Osteoblast (primary cell): ENCODE data around the gene MSX1. TPM values are rescaled to one million over a fixed set of nuclear protein-coding genes. Genes with fewer than 3 reads are reported as not detected.

Experiments
- DNase-seq: peaks from one replicate; pipeline ENCODE4 v3.0.0; 2011; ENCODE audit warnings: low spot score, mixed read lengths; ENCODE audit not compliant: insufficient read length; ENCODE audit errors: missing footprints
- H2AFZ ChIP-seq: 2 replicates; pipeline ENCODE4 v1.6.0; 2011; ENCODE audit warnings: mild to moderate bottlenecking, low read length
- H3K27ac ChIP-seq: 2 replicates; pipeline ENCODE4 v1.5.1; 2011; ENCODE audit warnings: mild to moderate bottlenecking, low read depth, low read length, moderate library complexity
- H3K27me3 ChIP-seq: 2 replicates; pipeline ENCODE4 v1.6.0; 2012; ENCODE audit warnings: mild to moderate bottlenecking, control low read depth, inconsistent platforms, low read length, moderate library complexity; ENCODE audit not compliant: insufficient read depth
- H3K36me3 ChIP-seq: 2 replicates; pipeline ENCODE4 v1.5.1; 2011; ENCODE audit warnings: mild to moderate bottlenecking, low read length, control low read depth, moderate library complexity; ENCODE audit not compliant: insufficient read depth
- H3K4me1 ChIP-seq: 2 replicates; pipeline ENCODE4 v1.5.1; 2011; ENCODE audit warnings: mild to moderate bottlenecking, low read length, control low read depth, moderate library complexity; ENCODE audit not compliant: insufficient read depth
- H3K4me2 ChIP-seq: 2 replicates; pipeline ENCODE4 v1.6.0; 2011; ENCODE audit warnings: mild to moderate bottlenecking, low read length; ENCODE audit not compliant: insufficient read depth
- H3K4me3 ChIP-seq: fragments of 200-600 bp; sonication (generic); 3 replicates; pipeline ENCODE4 v1.5.1; 2012; ENCODE audit warnings: mild to moderate bottlenecking, low read length, inconsistent platforms; ENCODE audit not compliant: insufficient read depth
- H3K79me2 ChIP-seq: 2 replicates; pipeline ENCODE4 v1.6.0; 2012; ENCODE audit warnings: mild to moderate bottlenecking, low read length, control low read depth, inconsistent platforms; ENCODE audit not compliant: insufficient read depth
- H3K9me3 ChIP-seq: 2 replicates; pipeline ENCODE4 v1.5.1; 2011; ENCODE audit warnings: low read depth, low read length, control low read depth
- H4K20me1 ChIP-seq: 2 replicates; pipeline ENCODE4 v1.6.0; 2012; ENCODE audit warnings: mild to moderate bottlenecking, low read length, control low read depth; ENCODE audit not compliant: insufficient read depth
- total RNA-seq: library from RNA; depleted of rRNA; stranded (reverse); fragments of >200 nt; gene quantifications from 2 replicates; pipeline ENCODE4 v1.2.3, GENCODE V29; 2012
- TF ChIP-seq, protein P1 (sequence below): IDR thresholded peaks from 2 replicates; pipeline ENCODE4 v1.5.1; 2011; ENCODE audit warnings: mild to moderate bottlenecking, low read depth, low read length, moderate library complexity; ENCODE audit errors: extremely low read depth

MSX1 gene
- total RNA-seq, 1 donor = 2.9 TPM

DNA sequence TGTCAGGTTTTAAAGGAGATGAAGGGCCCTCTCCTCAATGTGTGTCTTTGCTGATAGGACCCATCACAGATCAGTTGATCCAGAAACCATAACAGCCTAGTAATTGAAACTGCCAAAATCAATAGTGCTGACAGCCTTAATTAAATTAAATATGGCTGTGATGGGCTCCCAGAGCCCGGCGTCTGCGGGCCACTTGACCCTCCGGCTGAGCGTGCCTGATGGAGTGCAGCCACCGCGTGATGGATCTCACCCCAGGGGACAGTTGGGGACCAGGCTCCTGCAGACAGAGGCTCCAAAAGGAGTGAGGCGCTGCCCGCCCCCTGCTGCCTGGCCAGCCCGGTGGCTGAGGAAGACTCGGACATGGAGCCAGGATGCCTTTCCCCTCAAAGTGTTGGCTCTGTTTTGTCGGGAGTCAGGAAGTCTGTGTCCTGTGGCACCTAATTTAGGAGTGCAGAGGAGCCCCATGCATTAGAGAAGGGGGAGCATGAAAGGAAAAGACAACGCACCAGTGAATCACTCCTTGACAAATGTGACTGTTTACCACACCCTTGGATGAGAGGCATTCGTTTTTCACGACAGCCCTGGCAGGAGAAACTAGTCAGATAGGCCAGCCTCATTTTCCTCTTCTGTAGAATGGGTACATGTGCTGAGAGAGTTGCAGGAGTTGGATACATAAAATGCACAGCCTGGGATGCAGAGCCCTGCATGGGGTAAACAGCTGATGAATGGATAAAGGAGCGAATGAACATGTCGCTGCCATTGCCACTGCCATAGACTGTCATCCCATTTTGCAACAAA lies 40.9 kb upstream of the MSX1 start:
- Histone ChIP-seq H3K4me2 (no peak overlapping the region), H3K27ac (no peak overlapping the region), H3K36me3 (no peaks in the 10 kb centered on the region), H3K27me3 (peaks cover 11% of the 10 kb centered on the region), H3K4me1 (no peaks in the 10 kb centered on the region), H4K20me1 (no peaks in the 10 kb centered on the region), H3K9me3 (no peaks in the 10 kb centered on the region), H3K4me3 (no peak overlapping the region), H2AFZ (no peak overlapping the region), H3K79me2 (no peaks in the 10 kb centered on the region)
- TF ChIP-seq, protein P1, sequence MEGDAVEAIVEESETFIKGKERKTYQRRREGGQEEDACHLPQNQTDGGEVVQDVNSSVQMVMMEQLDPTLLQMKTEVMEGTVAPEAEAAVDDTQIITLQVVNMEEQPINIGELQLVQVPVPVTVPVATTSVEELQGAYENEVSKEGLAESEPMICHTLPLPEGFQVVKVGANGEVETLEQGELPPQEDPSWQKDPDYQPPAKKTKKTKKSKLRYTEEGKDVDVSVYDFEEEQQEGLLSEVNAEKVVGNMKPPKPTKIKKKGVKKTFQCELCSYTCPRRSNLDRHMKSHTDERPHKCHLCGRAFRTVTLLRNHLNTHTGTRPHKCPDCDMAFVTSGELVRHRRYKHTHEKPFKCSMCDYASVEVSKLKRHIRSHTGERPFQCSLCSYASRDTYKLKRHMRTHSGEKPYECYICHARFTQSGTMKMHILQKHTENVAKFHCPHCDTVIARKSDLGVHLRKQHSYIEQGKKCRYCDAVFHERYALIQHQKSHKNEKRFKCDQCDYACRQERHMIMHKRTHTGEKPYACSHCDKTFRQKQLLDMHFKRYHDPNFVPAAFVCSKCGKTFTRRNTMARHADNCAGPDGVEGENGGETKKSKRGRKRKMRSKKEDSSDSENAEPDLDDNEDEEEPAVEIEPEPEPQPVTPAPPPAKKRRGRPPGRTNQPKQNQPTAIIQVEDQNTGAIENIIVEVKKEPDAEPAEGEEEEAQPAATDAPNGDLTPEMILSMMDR = no peak
- DNase-seq = no peak

DNA sequence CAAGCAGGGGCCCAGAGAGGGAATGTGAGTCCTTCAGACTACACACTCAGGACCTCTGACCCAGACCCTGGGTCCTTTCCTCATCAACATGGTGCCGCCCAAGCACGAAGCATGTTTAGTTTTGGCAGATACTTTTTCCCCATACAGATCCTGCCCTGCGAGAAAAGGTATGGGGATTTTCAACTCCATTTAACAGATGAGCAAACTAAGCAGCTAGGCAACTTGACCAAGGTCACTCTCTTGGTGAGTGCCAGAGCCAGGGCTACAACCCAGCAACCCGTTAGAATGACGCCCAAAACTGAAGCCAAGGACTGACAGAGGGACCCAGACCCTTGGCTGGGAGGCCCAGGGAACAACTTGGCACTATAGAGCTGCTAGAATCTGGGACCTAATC lies 40.3 kb upstream of the MSX1 start:
- H4K20me1 ChIP-seq = no peaks in the 10 kb centered on the region
- TF ChIP-seq, protein P1 = no peak
- no peaks in the 10 kb centered on the region for H3K79me2 ChIP-seq
- no peak overlapping the region for H3K4me3 ChIP-seq
- no peaks in the 10 kb centered on the region for H3K36me3 ChIP-seq
- no peaks in the 10 kb centered on the region for H3K9me3 ChIP-seq
- H2AFZ ChIP-seq = no peak overlapping the region
- no peak for DNase-seq
- no peak overlapping the region for H3K4me2 ChIP-seq
- no peaks in the 10 kb centered on the region for H3K4me1 ChIP-seq
- peaks cover 11% of the 10 kb centered on the region for H3K27me3 ChIP-seq
- no peak overlapping the region for H3K27ac ChIP-seq

DNA sequence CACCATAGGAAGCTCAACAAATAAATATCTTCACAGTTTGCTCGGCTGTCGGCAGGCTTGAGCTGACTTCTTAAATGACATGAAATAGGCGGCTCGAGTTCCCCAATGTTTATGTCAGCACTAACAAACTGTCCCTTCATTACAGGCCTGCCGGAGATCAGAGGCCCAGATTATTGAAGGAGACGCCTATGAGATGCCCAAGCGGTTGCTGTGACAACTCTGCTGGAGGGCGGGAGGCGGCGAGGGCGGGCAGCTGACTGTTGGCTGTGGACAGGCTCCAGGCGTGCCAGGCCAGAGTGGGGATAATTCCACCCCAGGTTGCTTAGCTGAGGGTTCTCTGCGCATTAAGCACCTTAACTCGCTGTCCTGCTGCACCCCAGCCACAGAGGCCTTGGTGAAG lies 39.2 kb upstream of the MSX1 start:
- H3K36me3 ChIP-seq = no peaks in the 10 kb centered on the region
- no peak overlapping the region for H3K4me2 ChIP-seq
- no peak overlapping the region for H2AFZ ChIP-seq
- DNase-seq = no peak
- no peaks in the 10 kb centered on the region for H3K4me1 ChIP-seq
- H3K79me2 ChIP-seq = no peaks in the 10 kb centered on the region
- H3K9me3 ChIP-seq = no peaks in the 10 kb centered on the region
- H3K4me3 ChIP-seq = no peak overlapping the region
- TF ChIP-seq, protein P1 = no peak
- no peak overlapping the region for H3K27ac ChIP-seq
- H3K27me3 ChIP-seq = peaks cover 11% of the 10 kb centered on the region
- no peaks in the 10 kb centered on the region for H4K20me1 ChIP-seq

DNA sequence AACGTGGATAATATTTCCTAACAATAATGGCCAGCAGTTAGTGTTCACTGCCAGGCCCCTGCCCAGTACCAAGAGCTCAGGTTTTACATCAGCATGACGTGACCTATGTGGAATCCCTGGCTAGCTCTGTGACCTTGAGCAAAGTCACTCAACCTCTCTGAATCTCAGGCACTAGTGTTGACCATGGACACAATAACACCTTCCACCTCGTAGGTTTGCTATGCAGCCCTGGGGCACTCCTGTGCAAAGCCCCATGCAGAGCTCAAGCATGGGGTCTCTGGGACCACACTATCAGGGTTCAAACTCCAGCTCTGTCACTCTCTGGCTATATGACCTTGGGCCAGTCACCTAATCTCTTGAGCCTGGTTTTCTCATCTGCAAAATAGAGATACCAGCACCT lies 38.7 kb upstream of the MSX1 start:
- no peaks in the 10 kb centered on the region for H3K9me3 ChIP-seq
- H3K79me2 ChIP-seq = no peaks in the 10 kb centered on the region
- H4K20me1 ChIP-seq = no peaks in the 10 kb centered on the region
- no peaks in the 10 kb centered on the region for H3K36me3 ChIP-seq
- TF ChIP-seq, protein P1 = no peak
- no peak overlapping the region for H3K4me2 ChIP-seq
- H3K27ac ChIP-seq = no peak overlapping the region
- no peaks in the 10 kb centered on the region for H3K4me1 ChIP-seq
- no peak for DNase-seq
- H3K27me3 ChIP-seq = peaks cover 11% of the 10 kb centered on the region
- H3K4me3 ChIP-seq = no peak overlapping the region
- H2AFZ ChIP-seq = no peak overlapping the region
